Heart right ventricle (tissue), 16 donors: ENCODE results near the gene INPP5A. TPM values are rescaled to one million over a fixed set of nuclear protein-coding genes. Genes with fewer than 3 reads are reported as not detected.

ENCODE experiments used
- ATAC-seq, 8 donors: fragments of 200-7000 bp; cut with Tn5 transposase; one replicate each; pipeline ENCODE4 v1.9.1; 2020; ENCODE audit warnings: mild to moderate bottlenecking in 8 of 8, moderate library complexity in 8 of 8, moderate number of reproducible peaks in 1 of 8
- DNase-seq, 2 donors: peaks; one replicate each; pipeline ENCODE4 v3.0.0-alpha.2; 2020
- H3K27ac ChIP-seq, 10 donors: fragments of 200-600 bp; sonication (generic) in 2 of 10; one replicate each; pipeline versions ENCODE4 v1.5.0 to v1.8.0; 2020 to 2022; ENCODE audit warnings: mild to moderate bottlenecking in 3 of 10
- H3K27me3 ChIP-seq, 7 donors: fragments of 200-600 bp; one replicate each; pipeline ENCODE4 v1.8.0; 2021 to 2022; ENCODE audit warnings: mild to moderate bottlenecking in 2 of 7
- H3K36me3 ChIP-seq, 9 donors: fragments of 200-600 bp; sonication (generic) in 1 of 9; one replicate each; pipeline versions ENCODE4 v1.5.0 to v1.8.0; 2020 to 2022; ENCODE audit warnings: mild to moderate bottlenecking in 2 of 9
- H3K4me1 ChIP-seq, 9 donors: fragments of 200-600 bp; sonication (generic) in 1 of 9; one replicate each; pipeline versions ENCODE4 v1.5.0 to v1.8.0; 2020 to 2022; ENCODE audit warnings: mild to moderate bottlenecking in 4 of 9
- H3K4me3 ChIP-seq, 10 donors: fragments of 200-600 bp; sonication (generic) in 2 of 10; one replicate each; pipeline versions ENCODE4 v1.5.0 to v1.8.0; 2020 to 2022; ENCODE audit warnings: mild to moderate bottlenecking in 7 of 10, moderate library complexity in 2 of 10
- H3K9me3 ChIP-seq, 11 donors: fragments of 200-600 bp in 10 of 11; sonication (generic) in 2 of 11; one replicate each; pipeline versions ENCODE4 v1.5.0 to v1.8.0; 2013 to 2022; ENCODE audit warnings: mild to moderate bottlenecking in 2 of 11, control low read depth in 1 of 11, moderate library complexity in 1 of 11
- WGBS, 2 donors: extraction: QIAGEN DNeasy Blood & Tissue Kit; methylation state at CpG; one replicate each; pipeline ENCODE4 v1.1.7; 2013; ENCODE audit warnings: inconsistent platforms in 1 of 2; 5-methylcytosine and 5-hydroxymethylcytosine counted together
- intact Hi-C, 10 donors: fragments of 100-400 bp; cut with DNase I; formaldehyde crosslinking; loops; one replicate each; pipeline versions ENCODE4 v1.11.1 to v1.14.2; 2022
- polyA plus RNA-seq, 2 donors: library from polyadenylated mRNA; stranded (reverse); fragments of 200-250 nt; gene quantifications; one replicate each; pipeline ENCODE4 v1.2.3, GENCODE V29; 2013
- total RNA-seq, 10 donors: library from RNA; stranded (reverse); fragmentation: NEBNext Ultra II Directional in 3 of 10; extraction: Animal tissue kit (Norgen Biotek cat#: 25700) in 3 of 10; gene quantifications; one replicate each; pipeline versions ENCODE4 v1.2.1 to v1.2.4, GENCODE V29; 2021 to 2023
- TF ChIP-seq, protein P1 (sequence below), 9 donors: fragments of 200-600 bp; sonication (generic) in 2 of 9; IDR thresholded peaks; one replicate each; pipeline versions ENCODE4 v1.5.0 to v1.8.0; 2021 to 2022; ENCODE audit warnings: antibody characterized with exemption in 9 of 9, mild to moderate bottlenecking in 5 of 9, moderate library complexity in 1 of 9
- donor health status: Arrhythmogenic right ventricular cardiomyopathy.
- donor health status: ischemic (EF 13 %, LVEDD 7.1; RV severe dilation, severe dysfunction).
- donor health status: healthy with polysubstance abuse.
- donor health status: DM: no; HTN: yes; CAD: no.
- donor health status: DM: no; HTN: no; CAD: no.
- donor health status: ischemic (EF 25% LVEDD 6.9; RV normal size, moderate dysfunction).
- donor health status: ischemic (EF 25% LVEDD 5.7; RV mildly dilated, moderate dysfunction).
- donor health status: healthy.
- donor health status: DM: yes; HTN: yes; CAD: no.
- donor health status: Ischemic cardiomyopathy.
- donor health status: ischemic (EF 35%, LVEDD 5.7; RV mildly dilated, moderate dysfunction).
- donor health status: nonischemic (EF 11% LVEDD 7.7; RV severe dilation, severe dysfunction).
- donor health status: DM: yes; HTN: yes; CAD: no.
- donor health status: PGD.
- donor health status: ischemic (EF 29% LVEDD 5.4; RV normal size, mild dysfunction).
- donor health status: nonischemic (EF 23%, LVEDD 6.1; RV moderate dilation, normal function).

The INPP5A gene
- total and polyA plus RNA-seq, 12 donors: 30.4 to 122 (median 106) TPM

DNA sequence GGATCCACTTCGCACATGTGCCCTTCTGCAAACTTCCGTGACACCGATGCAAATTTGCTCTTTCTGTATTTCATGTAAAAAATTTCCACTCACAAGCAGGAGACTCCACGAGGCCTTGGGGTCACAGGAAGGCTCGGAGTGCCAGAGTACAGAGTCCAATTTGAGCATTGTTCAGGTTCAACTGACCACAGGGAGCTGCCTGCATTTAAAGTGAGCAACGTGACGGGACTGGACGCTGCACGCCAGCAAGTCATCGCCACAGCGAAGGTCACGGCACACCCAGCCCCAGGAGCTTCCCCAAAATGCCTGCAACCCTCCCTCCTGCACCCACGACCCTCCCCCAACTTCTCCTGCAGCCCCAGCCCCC lies 289.8 kb downstream of the INPP5A start:
- no peak overlapping the region for H3K27ac ChIP-seq
- no peaks in the 10 kb centered on the region for H3K36me3 ChIP-seq
- ATAC-seq: no peak
- intact Hi-C loops: no loop called here
- H3K4me3 ChIP-seq: no peak overlapping the region
- WGBS, 2 donors: 78 to 86% methylated on average over 13 of the region's 13 CpGs
- no peaks in the 10 kb centered on the region for H3K4me1 ChIP-seq
- TF ChIP-seq, protein P1, sequence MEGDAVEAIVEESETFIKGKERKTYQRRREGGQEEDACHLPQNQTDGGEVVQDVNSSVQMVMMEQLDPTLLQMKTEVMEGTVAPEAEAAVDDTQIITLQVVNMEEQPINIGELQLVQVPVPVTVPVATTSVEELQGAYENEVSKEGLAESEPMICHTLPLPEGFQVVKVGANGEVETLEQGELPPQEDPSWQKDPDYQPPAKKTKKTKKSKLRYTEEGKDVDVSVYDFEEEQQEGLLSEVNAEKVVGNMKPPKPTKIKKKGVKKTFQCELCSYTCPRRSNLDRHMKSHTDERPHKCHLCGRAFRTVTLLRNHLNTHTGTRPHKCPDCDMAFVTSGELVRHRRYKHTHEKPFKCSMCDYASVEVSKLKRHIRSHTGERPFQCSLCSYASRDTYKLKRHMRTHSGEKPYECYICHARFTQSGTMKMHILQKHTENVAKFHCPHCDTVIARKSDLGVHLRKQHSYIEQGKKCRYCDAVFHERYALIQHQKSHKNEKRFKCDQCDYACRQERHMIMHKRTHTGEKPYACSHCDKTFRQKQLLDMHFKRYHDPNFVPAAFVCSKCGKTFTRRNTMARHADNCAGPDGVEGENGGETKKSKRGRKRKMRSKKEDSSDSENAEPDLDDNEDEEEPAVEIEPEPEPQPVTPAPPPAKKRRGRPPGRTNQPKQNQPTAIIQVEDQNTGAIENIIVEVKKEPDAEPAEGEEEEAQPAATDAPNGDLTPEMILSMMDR (IDR thresholded peaks at IDR 0.05): no peak
- H3K27me3 ChIP-seq: peaks cover 0 to 25% (median 7%) of the 10 kb centered on the region in 7 donors
- no peaks in the 10 kb centered on the region for H3K9me3 ChIP-seq
- DNase-seq: no peak

DNA sequence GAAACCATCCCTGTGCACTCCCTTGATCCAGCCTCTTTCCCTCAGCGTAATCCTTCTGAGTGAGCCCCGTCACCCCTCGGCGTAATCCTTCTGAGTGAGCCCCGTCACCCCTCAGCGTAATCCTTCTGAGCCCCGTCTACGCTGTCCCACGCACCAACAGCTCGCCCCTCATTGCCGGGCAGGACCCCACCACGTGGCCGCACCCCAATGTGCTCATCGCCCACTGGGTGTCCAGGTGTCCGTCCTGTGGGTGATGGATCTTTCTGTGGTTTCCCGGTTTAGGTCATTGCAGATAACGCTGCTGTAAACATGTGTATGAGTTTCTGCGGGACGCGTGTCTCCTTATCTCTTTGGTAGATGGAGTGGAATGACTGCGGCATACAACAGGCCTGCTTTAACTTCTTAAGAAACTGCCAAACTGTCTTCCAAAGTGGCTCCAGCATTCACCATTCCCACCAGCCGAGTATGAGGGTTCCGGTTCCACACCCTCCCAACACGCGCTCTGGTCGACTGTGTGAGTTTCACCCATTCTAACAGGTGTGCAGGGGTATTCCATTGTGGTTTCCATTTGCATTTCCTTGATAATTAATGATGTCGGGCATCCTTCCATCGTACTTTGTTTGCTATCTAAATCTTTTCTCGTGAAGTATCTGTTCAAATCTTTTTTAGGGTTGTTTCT lies 290.4 kb downstream of the INPP5A start:
- 86 to 89% methylated on average over 29 of the region's 29 CpGs for WGBS, 2 donors
- Histone ChIP-seq H3K4me3 (no peak overlapping the region), H3K27ac (no peak overlapping the region), H3K36me3 (no peaks in the 10 kb centered on the region), H3K27me3 (peaks cover 0 to 31% (median 13%) of the 10 kb centered on the region in 7 donors), H3K9me3 (no peaks in the 10 kb centered on the region), H3K4me1 (no peaks in the 10 kb centered on the region)
- TF ChIP-seq, protein P1 (IDR thresholded peaks at IDR 0.05): no peak
- no peak for DNase-seq
- intact Hi-C loops: no loop called here
- no peak for ATAC-seq

DNA sequence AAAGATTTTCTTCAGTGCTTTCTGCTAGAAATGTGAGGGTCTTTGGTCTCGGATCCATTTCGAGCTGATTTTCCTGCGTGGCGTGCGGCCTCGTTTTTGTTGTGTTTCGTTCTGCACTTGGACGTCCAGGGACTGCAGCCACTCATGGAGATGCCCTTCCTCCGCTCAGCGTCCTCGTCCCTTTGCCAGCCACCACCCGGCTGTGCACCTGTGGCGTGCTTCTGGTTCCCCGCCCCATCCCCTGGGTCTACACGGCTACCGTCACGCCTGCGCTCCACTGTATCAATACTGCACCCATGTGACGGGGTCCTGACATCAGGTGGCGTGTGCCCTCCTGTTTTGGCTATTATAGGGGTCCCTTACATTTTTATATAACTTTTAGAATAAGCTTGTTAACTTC lies 291.1 kb downstream of the INPP5A start:
- DNase-seq (no peak), ATAC-seq (no peak)
- no peaks in the 10 kb centered on the region for H3K36me3 ChIP-seq
- H3K27me3 ChIP-seq: peaks cover 0 to 38% (median 17%) of the 10 kb centered on the region in 7 donors
- H3K27ac ChIP-seq: no peak overlapping the region
- 91 to 93% methylated on average over 20 of the region's 20 CpGs for WGBS, 2 donors
- TF ChIP-seq, protein P1 (IDR thresholded peaks at IDR 0.05): no peak
- no peak overlapping the region for H3K4me3 ChIP-seq
- intact Hi-C loops: no loop called here
- H3K4me1 ChIP-seq: no peaks in the 10 kb centered on the region
- H3K9me3 ChIP-seq: no peaks in the 10 kb centered on the region

DNA sequence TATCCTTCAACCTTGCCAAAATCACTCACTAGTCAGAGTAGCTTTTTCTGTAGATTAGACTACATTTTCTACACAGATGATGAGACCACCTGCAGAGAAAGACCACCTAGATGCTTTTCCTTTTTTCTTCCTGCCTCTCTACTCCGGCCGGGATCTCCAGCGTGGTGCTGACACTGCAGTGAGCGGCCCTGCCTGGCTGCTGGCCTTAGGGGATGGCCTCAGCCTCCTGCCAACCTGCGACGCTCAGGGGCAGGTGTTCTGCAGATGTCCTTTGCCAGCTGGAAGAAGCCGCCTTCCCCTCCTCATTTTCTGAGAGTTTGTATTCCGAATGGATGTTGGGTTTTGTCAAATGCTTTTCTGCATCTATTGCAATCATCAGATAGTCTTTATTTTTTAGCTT lies 291.8 kb downstream of the INPP5A start:
- 72 to 74% methylated on average over 8 of the region's 8 CpGs for WGBS, 2 donors

More for the DNA sequence above, 291.8 kb downstream of the INPP5A start:
- TF ChIP-seq, protein P1 (IDR thresholded peaks at IDR 0.05): no peak
- H3K27me3 ChIP-seq: peaks cover 0 to 45% (median 24%) of the 10 kb centered on the region in 7 donors
- intact Hi-C loops: no loop called here
- H3K27ac ChIP-seq: no peak overlapping the region
- ATAC-seq (no peak), DNase-seq (no peak)
- no peak overlapping the region for H3K4me3 ChIP-seq
- no peaks in the 10 kb centered on the region for H3K36me3 ChIP-seq
- H3K9me3 ChIP-seq: no peaks in the 10 kb centered on the region
- no peaks in the 10 kb centered on the region for H3K4me1 ChIP-seq
